CD4-positive, alpha-beta T cell treated with Interleukin-6 for 4 hours (primary cell): ENCODE measurements around the gene YWHAH.
A peak's percentile ranks its signal among the peaks of the same experiment; 100 is the strongest.

Source experiments
- DNase-seq: peaks from one replicate; pipeline ENCODE4 v3.0.0-alpha.2; 2020; ENCODE audit warnings: mixed read lengths

Gene YWHAH

GRCh38 chr22:31943978-31944699 is at the start of gene YWHAH:
Gene YWHAH, plus strand, starts transcription at chr22:31944535. Its CDS starts 199 bp downstream, at chr22:31944734.
- DNase-seq = peak; percentile 89

GRCh38 chr22:31895411-31896123 is 48.8 kb upstream of the YWHAH start:
- DNase-seq = no peak

GRCh38 chr22:31896472-31896871 is 47.9 kb upstream of the YWHAH start:
- no peak for DNase-seq

- no peak for DNase-seq
Measured at GRCh38 chr22:31897842-31898805, 46.2 kb upstream of the YWHAH start.

DNA sequence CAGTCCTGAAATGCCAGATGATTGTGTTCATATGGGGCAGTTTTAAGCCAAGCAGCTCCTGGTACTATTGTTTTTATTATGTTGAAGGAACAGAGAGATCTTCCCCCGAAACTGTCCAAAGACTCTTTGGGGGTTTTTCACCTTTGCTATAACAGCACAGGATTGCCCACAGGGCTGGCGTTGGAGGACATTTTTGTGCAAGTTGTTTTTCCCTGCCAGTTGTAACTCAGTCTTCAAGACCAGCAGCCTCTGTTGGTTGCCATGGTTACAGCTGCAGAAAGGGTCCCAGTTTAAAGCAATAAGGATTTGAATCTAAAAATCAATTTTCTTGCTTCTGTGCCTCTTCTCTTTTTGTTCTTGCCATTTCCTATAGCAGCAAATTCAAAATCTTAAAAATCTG is 45.4 kb upstream of the YWHAH start:
- no peak for DNase-seq

DNA sequence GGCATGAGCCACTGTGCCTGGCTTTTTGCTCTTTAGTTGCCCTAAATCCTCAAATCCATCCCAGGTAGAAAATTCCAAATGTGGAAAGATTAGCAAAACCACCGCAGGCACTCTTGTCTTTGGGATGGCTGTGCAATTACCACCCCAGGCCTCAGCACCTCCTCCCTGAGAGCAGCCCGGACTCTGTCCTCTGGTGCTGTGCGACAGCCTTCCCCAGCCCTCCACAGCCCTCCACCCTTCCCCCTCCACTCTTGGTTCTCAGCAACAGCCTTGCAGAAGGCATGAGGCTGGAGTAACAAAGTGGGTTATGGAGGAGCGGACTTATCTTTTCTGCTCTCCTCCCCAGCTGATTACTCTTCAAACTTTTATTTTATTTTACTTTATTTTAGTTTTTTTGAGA is 44.7 kb upstream of the YWHAH start:
- no peak for DNase-seq

DNA sequence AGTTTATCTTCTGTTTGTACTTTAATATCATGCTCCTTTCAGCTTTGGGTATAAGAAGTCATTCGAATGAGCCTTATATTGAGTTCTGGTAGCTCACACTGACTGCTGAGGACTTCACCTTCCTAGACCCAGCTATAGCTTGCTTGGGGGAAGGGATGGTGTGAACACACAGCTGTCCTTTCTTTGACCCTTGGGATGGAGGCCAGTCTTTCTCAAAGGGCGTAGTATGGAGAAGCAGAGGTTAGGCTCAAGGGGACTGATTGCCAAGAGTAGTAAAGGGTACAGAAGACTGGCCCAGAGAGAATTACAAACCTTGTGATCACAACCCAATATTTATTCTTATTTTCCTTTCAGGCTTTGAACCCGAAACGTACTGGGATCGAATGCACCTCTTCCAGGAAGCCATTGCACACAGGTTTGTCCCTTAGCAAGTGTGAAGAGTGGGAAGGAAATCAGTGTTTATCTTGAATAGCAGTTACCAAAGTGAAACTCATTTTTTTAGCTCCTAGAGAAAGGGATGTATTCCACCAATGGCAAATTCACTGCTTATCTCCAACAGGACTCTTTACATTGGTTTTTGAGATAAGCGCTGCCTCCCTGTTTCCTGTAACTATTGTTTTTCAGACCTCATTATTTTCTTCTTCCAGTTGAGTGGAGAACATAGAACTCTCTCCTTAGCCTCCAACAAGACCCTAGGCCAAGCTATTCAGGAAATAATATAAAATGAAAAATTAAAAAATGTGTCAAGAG is 42.8 kb upstream of the YWHAH start:
- no peak for DNase-seq

- DNase-seq = no peak
Measured at GRCh38 chr22:31904651-31905050, 39.7 kb upstream of the YWHAH start.

DNA sequence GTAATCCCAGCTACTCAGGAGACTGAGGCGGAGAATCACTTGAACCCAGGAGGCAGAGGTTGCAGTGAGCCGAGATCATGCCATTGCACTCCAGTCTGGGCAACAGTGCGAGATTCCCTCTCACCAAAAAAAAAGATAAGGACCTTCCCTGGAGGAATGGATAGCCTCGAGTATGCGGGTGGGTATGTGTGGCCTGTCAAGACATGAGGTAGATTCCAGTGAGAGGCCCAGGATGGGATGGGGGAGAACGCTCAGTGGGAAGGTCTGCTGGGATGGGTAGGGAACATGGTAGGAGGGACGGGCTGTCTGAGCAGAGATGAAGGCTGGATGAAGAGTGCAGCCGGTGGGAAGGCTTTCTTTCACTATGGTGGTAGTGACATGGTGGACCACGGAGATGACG is 39.0 kb upstream of the YWHAH start:
- no peak for DNase-seq

- DNase-seq = no peak
Measured at GRCh38 chr22:31906086-31906485, 38.2 kb upstream of the YWHAH start.

- DNase-seq = no peak
Measured at GRCh38 chr22:31906569-31906968, 37.8 kb upstream of the YWHAH start.

DNA sequence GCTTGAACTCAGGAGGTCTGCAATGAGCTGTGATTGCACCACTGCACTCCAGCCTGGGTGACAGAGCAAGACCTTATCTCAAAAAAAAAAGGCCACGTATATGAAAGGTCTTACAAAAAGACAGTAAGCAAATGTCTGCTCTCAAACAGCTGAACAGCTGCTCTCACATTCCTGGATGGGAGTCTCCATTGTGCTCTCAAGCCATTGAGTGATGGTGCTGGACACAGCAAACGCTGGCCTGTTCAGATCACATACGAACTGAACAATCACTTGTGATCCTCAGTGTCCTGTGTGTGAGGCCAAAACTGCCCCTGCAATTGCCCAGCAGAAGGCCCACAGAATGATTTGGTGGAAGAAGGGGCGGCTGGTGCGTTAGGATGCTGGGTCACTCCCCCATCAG is 34.4 kb upstream of the YWHAH start:
- no peak for DNase-seq

DNA sequence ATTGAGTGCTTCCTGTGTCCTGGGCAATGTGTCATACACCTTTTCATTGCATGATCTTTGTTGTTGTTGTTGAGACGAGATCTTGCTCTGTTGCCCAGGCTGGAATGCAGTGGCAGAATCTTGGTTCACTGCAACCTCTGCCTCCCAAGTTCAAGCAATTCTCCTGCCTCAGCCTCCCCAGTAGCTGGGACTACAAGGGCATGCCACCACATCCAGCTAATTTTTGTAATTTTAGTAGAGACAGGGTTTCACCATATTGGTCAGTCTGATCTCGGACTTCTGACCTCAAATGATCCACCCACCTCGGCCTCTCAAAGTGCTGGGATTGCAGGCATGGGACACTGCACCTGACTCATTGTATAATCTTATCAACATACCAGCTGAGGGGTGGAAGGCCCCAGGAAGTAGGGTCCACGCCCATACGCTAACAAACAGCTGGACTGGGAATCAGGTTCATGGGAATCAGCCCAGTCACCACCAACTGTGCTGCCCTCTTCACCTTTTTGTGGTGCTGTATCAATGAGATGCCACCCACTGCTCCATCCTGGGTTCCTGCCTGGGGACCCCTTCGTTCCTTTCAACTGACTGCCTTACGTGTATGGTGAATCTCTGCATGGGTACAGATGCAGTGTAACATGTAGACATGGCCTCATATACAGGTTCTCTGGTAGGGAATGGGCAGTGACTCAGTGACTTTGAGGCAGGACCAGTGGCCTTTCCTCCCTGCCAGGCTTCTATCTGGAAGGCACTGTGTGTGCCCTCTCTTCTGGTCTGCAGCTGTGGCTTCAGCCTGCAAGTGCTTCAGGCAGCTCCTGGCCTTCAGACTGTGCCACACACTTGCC is 32.5 kb upstream of the YWHAH start:
- DNase-seq = no peak

DNA sequence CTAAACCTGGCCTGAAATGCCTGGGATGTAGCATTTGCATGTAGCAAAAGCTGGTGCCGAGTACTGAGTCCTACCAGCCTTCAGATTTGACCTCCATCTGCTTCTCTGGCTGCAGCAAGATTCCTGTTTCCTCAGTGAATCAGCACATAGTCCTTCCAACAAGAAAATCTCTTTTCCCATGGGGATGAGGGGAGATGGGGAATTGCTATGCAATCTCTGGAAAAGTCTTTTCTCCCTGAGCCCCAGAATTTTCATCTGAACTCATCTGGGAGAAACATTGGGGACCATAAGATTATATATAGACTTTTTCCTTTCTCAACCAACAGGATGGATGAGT is 32.0 kb upstream of the YWHAH start:
- DNase-seq = no peak

- DNase-seq = no peak
Measured at GRCh38 chr22:31915586-31915985, 28.7 kb upstream of the YWHAH start.

DNA sequence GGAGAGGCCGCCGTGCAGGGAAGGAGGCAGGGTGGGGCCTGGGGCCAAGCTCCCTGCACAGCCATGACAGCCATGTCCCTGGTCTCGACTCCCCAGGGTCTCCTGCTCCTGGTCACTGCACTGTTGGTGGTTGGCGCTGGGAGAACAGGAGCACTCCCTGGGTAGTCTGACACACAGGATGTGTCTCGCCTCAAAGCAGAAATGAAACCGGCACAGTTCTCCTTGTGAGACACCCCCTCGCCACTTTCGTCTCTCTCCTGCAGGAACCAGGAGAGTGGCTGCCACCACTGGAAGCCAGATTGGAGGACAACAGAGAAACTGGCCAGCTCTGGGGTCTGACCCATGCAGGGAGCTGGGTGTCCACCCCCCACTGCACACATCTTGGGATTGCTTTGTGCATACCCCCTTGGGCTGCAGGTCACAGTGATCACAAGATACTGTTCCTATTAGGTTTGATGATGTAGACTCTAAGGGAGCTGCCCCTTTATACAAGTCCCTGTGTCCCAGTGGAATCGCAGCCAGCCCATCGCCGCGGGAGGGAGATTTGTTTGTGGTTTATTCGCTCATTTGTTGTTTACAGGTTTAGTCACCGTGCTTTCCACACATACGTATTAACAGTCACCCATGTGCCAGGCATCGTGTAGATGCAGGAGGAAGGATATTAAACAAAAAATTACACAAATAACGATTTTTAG is 27.0 kb upstream of the YWHAH start:
- no peak for DNase-seq

GRCh38 chr22:31919730-31920129 is 24.6 kb upstream of the YWHAH start:
- DNase-seq = no peak

- no peak for DNase-seq
Measured at GRCh38 chr22:31920306-31920705, 24.0 kb upstream of the YWHAH start.

GRCh38 chr22:31921106-31921505 is 23.2 kb upstream of the YWHAH start:
- no peak for DNase-seq

- DNase-seq = no peak
Measured at GRCh38 chr22:31922534-31922933, 21.8 kb upstream of the YWHAH start.

DNA sequence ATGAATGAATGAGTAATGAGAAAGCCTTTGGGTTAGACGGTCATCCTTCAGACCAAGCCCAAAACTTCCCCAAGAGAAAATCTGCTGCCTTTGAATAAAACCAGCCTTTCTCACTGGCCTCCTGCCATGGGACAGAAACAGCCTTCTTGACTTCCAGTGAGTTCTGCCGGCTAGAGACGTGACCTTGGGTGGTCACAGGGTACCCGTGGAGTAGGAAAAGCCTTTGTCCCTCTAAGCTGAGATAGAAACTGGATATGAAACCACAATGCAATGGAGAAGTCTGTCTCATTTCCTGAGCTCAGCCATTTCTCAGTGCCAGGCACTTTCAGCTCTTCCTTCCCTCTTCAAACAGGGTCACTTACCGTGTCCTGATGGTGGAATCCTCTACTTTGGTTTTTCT is 21.2 kb upstream of the YWHAH start:
- DNase-seq = no peak
